Astrocyte of the cerebellum (primary cell): ENCODE data around the gene PSAPL1.

Source experiments
- DNase-seq: peaks from one replicate; pipeline ENCODE4 v3.0.0-alpha.2; 2011; ENCODE audit warnings: low read depth
- H3K4me3 ChIP-seq: 2 replicates; pipeline ENCODE4 v1.5.1; 2011; ENCODE audit warnings: mild to moderate bottlenecking, low read depth, low read length, moderate library complexity
- in situ Hi-C: cut with HindIII; loops from 2 replicates; pipeline ENCODE4 v1.10.0; 2017; ENCODE audit warnings: low sequenced_read_pairs
- TF ChIP-seq, protein P1 (sequence below): IDR thresholded peaks from 2 replicates; pipeline ENCODE4 v1.5.1; 2012; ENCODE audit warnings: low read length, low read depth, moderate library complexity, mild to moderate bottlenecking; ENCODE audit errors: missing control alignments

PSAPL1 gene

DNA sequence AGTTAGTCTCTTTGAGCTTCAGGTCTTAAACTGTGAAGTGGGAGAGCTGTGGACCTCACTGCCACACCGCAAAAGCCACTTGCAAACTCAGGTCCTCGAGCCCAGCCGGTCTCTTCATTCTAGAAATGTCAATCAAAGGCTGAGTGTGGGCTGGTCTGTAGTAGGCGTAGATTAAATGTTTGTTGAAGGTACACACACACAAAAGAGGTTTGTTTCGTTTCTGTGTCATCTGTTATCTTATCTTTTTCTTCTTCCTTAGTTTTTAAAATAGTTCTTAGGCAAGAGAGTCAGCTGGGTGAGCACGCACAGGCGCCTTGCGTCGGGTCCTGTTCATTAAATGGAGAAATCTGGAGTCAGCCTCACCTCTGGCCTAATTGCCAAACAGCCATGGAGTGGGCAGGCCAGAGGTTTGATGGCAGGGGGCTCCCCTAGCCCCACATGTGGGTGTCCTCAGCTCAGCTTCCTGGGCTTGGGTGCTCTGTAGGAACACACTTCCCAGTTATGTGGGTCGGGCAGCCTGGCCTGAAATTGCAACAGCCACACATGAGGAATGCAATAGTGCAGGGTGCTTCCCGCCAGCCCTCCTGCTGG lies 836 bp upstream of the PSAPL1 start:
- in situ Hi-C loops: no loop called here
- H3K4me3 ChIP-seq: no peak overlapping the region

DNA sequence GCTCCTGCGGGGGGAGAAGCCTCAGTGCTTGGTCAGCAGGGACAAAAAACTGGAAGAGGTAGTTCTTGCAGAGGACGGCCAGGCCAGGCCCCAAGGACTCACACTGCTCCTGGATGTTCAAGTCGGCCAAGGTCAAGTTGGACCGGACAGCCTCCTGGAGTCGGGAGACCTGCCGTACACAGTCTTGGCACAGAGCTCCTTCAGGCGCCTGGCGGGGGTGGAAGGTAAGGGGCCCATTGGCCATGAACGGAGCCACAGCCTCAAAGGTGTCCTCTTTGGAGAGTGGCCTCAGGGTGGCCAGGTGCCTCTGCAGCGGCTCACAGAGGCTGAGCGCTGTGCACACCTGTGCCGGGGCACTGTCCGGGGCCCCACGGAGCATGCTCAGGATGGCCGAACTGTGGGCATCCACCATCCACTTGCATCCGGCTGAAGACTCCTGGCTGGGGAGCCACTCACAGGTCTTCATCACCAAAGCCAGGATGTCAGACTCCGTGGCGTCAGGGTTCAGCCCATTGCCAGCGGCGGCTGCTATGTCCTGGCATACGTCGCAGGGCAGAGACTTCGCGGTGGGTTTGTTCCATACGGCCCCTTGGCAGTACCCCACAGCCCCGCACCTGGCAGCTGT lies 477 bp downstream of the PSAPL1 start:
- no peak for DNase-seq
- TF ChIP-seq, protein P1, sequence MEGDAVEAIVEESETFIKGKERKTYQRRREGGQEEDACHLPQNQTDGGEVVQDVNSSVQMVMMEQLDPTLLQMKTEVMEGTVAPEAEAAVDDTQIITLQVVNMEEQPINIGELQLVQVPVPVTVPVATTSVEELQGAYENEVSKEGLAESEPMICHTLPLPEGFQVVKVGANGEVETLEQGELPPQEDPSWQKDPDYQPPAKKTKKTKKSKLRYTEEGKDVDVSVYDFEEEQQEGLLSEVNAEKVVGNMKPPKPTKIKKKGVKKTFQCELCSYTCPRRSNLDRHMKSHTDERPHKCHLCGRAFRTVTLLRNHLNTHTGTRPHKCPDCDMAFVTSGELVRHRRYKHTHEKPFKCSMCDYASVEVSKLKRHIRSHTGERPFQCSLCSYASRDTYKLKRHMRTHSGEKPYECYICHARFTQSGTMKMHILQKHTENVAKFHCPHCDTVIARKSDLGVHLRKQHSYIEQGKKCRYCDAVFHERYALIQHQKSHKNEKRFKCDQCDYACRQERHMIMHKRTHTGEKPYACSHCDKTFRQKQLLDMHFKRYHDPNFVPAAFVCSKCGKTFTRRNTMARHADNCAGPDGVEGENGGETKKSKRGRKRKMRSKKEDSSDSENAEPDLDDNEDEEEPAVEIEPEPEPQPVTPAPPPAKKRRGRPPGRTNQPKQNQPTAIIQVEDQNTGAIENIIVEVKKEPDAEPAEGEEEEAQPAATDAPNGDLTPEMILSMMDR: no peak
- in situ Hi-C loops: no loop called here
- no peak overlapping the region for H3K4me3 ChIP-seq

More for the DNA sequence above, 836 bp upstream of the PSAPL1 start:
- no peak for DNase-seq
- TF ChIP-seq, protein P1: no peak

- TF ChIP-seq, protein P1: no peak
- in situ Hi-C loops: no loop called here
- no peak for DNase-seq
- no peak overlapping the region for H3K4me3 ChIP-seq
These were observed 1.2 kb downstream of the PSAPL1 start for GRCh38 chr4:7433376-7434140.

GRCh38 chr4:7432531-7433375 lies 2.0 kb downstream of the PSAPL1 start:
- in situ Hi-C loops: no loop called here
- TF ChIP-seq, protein P1: no peak
- DNase-seq: no peak
- no peak overlapping the region for H3K4me3 ChIP-seq

GRCh38 chr4:7431696-7432530 lies 2.8 kb downstream of the PSAPL1 start:
- in situ Hi-C loops: no loop called here
- no peak overlapping the region for H3K4me3 ChIP-seq
- no peak for DNase-seq
- TF ChIP-seq, protein P1: no peak
